ENCODE results near the gene SHLD1.

DNA sequence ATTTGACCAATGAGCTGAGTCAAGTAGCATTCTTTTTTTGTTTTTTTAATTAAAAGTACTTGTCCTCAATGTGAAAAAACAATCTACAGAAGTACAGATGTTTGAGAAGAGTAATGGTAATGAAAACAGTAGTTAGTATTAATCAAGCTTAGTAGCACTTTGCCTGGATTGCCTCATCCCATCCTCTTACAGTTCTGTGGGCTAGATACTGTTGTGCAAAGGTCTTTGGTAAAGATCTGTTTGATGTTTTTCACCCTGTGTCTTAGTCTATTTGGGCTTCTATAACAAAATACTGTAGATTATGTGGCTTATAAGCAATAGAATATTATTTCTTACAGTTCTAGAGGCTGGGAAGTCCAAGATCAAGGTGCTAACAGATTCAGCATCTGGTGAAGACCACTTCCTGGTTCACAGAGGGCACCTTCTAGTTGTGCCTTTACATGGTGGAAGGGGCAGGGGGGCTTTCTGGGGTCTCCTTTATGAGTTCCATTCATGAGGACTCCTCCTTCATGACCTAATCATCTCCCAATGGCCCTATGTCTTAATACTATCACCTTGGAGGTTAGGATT lies 84.3 kb downstream of the SHLD1 start:
- TF ChIP-seq, protein P1, sequence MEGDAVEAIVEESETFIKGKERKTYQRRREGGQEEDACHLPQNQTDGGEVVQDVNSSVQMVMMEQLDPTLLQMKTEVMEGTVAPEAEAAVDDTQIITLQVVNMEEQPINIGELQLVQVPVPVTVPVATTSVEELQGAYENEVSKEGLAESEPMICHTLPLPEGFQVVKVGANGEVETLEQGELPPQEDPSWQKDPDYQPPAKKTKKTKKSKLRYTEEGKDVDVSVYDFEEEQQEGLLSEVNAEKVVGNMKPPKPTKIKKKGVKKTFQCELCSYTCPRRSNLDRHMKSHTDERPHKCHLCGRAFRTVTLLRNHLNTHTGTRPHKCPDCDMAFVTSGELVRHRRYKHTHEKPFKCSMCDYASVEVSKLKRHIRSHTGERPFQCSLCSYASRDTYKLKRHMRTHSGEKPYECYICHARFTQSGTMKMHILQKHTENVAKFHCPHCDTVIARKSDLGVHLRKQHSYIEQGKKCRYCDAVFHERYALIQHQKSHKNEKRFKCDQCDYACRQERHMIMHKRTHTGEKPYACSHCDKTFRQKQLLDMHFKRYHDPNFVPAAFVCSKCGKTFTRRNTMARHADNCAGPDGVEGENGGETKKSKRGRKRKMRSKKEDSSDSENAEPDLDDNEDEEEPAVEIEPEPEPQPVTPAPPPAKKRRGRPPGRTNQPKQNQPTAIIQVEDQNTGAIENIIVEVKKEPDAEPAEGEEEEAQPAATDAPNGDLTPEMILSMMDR (IDR thresholded peaks at IDR 0.05; ENCODE audit: borderline replicate concordance, extremely low read depth, low read length, poor library complexity, severe bottlenecking) = no peak
- TF ChIP-seq EZH2 (IDR thresholded peaks at IDR 0.05; ENCODE audit: borderline replicate concordance, low read depth, low read length, severe bottlenecking) = no peak

All from DND-41 (cell line).